DOHH2 (cell line): ENCODE measurements around the gene POLE3.

Experiments used
- EZH2phosphoT487 ChIP-seq: fragments of 200-600 bp; sonication (generic); IDR thresholded peaks from 2 replicates; pipeline ENCODE4 v1.6.1; 2017; ENCODE audit warnings: borderline replicate concordance, mild to moderate bottlenecking, antibody characterized with exemption, low read length, moderate library complexity, mixed read lengths
- TF ChIP-seq, protein P1 (sequence below): fragments of 200-600 bp; sonication (generic); IDR thresholded peaks from one replicate; pipeline ENCODE4 v1.5.1; 2014; ENCODE audit warnings: antibody characterized with exemption, mild to moderate bottlenecking, low read depth, low read length; ENCODE audit not compliant: poor library complexity, severe bottlenecking

DNA sequence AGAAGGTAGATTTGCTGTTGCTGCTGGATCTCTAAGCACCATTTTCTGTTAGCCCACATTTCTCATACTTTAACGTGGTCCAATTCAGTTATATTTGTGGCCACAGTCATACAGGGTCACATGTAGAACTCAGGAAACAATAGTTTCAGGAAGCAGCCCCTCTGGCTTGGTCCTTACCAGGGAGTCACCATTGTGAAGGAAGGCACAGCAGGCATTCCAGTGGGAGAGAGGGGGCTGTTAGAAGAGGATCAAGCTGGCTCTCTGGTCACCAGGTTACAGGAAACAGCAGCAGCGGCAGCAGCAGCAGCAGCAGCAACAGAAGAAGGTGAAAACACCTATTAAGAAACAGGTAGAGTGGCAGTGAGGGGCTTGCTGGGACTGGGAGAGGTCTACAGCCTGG is 14.6 kb upstream of the POLE3 start:
- TF ChIP-seq, protein P1, sequence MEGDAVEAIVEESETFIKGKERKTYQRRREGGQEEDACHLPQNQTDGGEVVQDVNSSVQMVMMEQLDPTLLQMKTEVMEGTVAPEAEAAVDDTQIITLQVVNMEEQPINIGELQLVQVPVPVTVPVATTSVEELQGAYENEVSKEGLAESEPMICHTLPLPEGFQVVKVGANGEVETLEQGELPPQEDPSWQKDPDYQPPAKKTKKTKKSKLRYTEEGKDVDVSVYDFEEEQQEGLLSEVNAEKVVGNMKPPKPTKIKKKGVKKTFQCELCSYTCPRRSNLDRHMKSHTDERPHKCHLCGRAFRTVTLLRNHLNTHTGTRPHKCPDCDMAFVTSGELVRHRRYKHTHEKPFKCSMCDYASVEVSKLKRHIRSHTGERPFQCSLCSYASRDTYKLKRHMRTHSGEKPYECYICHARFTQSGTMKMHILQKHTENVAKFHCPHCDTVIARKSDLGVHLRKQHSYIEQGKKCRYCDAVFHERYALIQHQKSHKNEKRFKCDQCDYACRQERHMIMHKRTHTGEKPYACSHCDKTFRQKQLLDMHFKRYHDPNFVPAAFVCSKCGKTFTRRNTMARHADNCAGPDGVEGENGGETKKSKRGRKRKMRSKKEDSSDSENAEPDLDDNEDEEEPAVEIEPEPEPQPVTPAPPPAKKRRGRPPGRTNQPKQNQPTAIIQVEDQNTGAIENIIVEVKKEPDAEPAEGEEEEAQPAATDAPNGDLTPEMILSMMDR: no peak
- no peak for TF ChIP-seq EZH2phosphoT487
